IPS DF 4.7 (cell line): ENCODE measurements around the gene KIR2DL3.
"Not testable (repeated sequence)": the region's sequence is repeated elsewhere in the genome, so short reads cannot be mapped to it uniquely, and the experiment has no call there.

Experiments
- DNase-seq: peaks from one replicate; pipeline ENCODE4 v3.0.0-alpha.2; 2013; ENCODE audit warnings: low spot score; ENCODE audit errors: extremely low read depth

Gene KIR2DL3

GRCh38 chr19:54738306-54738705, at the start of gene KIR2DL3:
KIR2DL3 (plus strand) TSS chr19:54738513; CDS start chr19:54738546, 33 bp downstream.
- not testable (repeated sequence) for DNase-seq

GRCh38 chr19:54691582-54692297, 46.6 kb upstream of the KIR2DL3 start:
- DNase-seq = no peak

DNA sequence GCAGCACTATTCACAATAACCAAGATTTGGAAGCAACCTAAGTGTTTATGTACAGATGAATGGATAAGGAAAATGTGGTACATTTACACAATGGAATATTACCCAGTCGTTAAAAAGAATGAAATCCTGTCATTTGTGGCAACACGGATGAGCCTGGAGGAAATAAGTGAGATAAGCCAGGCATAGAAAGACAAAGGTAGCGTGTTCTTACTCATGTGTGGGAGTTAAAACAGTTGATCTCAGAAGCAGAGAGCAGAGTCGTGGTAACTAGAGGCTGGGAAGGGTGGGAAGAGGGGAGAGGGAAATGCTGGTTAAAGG, 46.1 kb upstream of the KIR2DL3 start:
- DNase-seq = no peak

- no peak for DNase-seq
Observed at GRCh38 chr19:54694648-54695047, 43.7 kb upstream of the KIR2DL3 start.

DNA sequence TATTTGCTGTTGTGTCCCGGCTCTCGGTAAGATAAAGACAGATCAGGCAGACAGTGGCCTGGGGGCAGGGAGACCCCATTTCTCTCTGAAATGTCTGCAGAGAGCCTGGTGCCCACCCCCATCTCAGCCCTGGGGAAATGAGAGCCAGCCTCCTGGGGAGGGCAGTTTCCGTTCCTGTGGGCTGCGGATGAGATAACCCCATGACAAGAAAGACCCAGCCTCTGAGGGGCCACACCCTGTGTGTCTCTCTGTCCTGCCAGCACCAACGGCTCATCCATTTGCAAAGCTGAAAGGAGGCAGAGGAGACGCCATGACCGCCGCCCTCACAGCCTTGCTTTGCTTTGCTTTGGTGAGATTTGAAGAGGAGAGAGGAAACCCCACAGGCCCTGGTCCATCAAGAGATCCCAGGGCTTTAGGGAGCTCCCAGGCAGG, 42.2 kb upstream of the KIR2DL3 start:
- no peak for DNase-seq

GRCh38 chr19:54696766-54697165, 41.5 kb upstream of the KIR2DL3 start:
- DNase-seq = no peak

GRCh38 chr19:54697716-54698115, 40.6 kb upstream of the KIR2DL3 start:
- DNase-seq = not testable (repeated sequence)

DNA sequence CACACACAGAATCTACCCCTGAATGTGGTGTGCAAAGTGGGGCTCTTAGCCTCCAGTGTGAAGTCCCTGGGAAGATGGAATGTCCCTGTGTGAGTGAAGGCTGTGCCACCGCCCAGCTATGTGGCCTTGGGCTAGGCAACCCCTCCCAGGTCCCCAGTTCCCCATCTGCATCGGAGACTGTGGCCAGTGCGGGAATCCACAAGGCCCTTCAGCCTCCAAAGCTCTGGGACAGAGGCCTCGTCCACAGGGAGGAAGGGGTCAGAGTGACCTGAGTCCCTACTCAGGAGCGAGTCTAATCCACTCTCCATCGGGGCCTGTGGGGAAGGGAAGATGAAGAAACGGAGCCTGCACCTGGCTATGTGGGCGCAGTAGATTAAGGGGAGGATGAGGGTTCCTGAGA, 33.4 kb upstream of the KIR2DL3 start:
- no peak for DNase-seq

- DNase-seq = no peak
Observed at GRCh38 chr19:54707962-54708361, 30.4 kb upstream of the KIR2DL3 start.

GRCh38 chr19:54708781-54709180, 29.5 kb upstream of the KIR2DL3 start:
- DNase-seq = no peak

- no peak for DNase-seq
Observed at GRCh38 chr19:54709212-54709948, 28.9 kb upstream of the KIR2DL3 start.

DNA sequence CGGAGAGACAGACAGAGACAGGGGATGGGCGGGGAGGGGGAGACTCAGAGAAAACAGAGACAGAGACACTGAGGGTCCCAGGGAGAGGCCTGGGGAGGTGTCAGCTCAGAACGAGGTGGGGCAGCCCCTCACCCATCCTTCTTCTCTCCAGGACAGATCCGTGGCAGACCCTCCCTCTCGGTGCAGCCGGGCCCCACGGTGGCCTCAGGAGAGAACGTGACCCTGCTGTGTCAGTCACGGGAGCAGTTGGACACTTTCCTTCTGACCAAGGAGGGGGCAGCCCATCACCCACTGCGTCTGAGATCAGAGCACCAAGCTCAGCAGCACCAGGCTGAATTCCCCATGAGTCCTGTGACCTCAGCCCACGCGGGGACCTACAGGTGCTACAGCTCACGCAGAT, 28.4 kb upstream of the KIR2DL3 start:
- DNase-seq = not testable (repeated sequence)

DNA sequence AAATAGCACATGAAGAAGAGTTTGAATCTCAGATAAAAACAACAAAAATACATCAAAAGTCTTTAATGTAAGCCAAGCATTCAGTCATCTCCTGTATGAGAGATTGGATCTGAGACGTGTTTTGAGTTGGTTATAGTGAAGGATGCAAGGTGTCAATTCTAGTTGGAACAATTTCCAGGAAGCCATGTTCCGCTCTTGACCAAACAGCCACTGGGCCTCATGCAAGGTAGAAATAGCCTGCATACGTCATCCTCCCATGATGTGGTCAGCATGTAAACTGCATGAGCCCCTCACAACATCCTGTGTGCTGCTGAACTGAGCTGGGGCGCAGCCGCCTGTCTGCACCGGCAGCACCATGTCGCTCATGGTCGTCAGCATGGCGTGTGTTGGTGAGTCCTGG, 14.2 kb upstream of the KIR2DL3 start, which contains the start of gene KIR3DL3:
Gene KIR3DL3 (plus strand): TSS at position 301 of the 400 bp plus-strand sequence. CDS start 55 bp downstream, at position 356.
- no peak for DNase-seq

- DNase-seq = no peak
Observed at GRCh38 chr19:54724644-54725043, 13.7 kb upstream of the KIR2DL3 start.

GRCh38 chr19:54725321-54725720, 13.0 kb upstream of the KIR2DL3 start:
- DNase-seq = no peak

- no peak for DNase-seq
Observed at GRCh38 chr19:54727562-54727961, 10.8 kb upstream of the KIR2DL3 start.

DNA sequence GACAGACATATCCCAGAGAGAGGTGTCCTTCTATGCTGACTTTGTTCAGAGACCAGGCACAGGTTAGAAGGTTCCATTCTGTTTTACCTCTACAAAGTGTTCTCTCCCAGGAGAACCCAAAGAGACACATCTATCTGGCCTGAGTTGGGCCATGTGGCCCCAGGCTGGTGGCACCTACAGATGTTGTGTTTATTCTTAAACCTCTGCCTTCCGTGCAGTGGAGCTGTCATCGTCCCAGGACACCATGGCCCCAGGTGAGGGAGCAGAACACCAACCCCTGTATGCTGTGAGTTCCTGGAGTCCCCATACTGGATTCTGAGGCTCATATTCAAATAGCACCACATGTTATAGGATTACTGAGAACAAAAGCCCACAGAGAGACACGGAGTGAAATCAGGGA, 10.1 kb upstream of the KIR2DL3 start:
- no peak for DNase-seq

- DNase-seq = no peak
Observed at GRCh38 chr19:54729416-54730188, 8.7 kb upstream of the KIR2DL3 start.

- DNase-seq = no peak
Observed at GRCh38 chr19:54731191-54731590, 7.1 kb upstream of the KIR2DL3 start.

GRCh38 chr19:54738715-54739114, 402 bp downstream of the KIR2DL3 start:
- DNase-seq = no peak

DNA sequence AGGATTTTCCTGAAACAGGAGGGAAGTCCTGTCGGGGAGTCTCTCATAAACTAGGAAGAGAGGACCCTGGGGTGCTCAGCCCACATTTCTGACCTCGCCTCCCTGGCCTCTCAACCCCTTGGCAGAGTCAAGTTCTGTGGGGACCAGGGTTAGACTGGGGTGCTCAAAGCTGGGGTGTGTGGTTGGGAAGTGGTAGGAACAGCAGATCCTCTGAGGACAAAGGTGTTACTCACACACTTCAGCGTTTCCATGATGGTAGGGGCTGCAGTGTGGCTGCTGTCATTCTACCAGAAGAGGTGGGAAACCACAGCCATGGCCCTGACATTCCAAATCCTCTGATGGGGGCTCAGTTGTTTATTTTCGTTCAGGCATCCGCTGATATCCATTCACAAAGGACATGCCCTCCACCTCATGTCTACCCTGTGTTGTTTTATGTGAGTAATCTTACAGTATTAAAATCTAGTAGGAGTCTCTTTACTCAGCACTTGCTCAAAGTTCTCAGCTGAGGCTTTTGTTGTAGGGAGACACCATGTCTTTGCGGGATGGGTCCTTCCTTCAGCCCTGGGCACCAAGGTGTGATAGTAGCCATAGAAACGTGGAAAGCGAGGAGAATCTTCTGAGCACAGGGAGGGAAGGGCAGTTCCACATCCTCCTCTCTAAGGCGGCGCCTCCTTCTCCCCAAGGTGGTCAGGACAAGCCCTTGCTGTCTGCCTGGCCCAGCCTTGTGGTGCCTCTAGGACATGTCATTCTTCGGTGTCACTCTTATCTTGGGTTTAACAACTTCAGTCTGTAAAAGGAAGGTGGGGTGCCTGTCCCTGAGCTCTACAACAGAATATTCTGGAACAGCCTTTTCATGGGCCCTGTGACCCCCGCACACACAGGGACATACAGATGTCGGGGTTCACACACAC, 1.5 kb downstream of the KIR2DL3 start:
- DNase-seq = no peak
